Ishikawa (cell line): Measurements from ENCODE around the gene COP1.

Source experiments
- CEBPB ChIP-seq: IDR thresholded peaks from 2 replicates; pipeline ENCODE4 v1.6.1; 2012
- CREB1 ChIP-seq: IDR thresholded peaks from 2 replicates; pipeline ENCODE4 v1.6.1; 2012; ENCODE audit warnings: low read depth
- EGR1 ChIP-seq: IDR thresholded peaks from 2 replicates; pipeline ENCODE4 v1.6.1; 2012
- FOXM1 ChIP-seq: IDR thresholded peaks from 2 replicates; pipeline ENCODE4 v1.6.1; 2012; ENCODE audit warnings: low read depth, borderline replicate concordance
- MAX ChIP-seq: IDR thresholded peaks from 2 replicates; pipeline ENCODE4 v1.6.1; 2012
- RAD21 ChIP-seq: IDR thresholded peaks from 2 replicates; pipeline ENCODE4 v1.6.1; 2012; ENCODE audit warnings: low read depth
- REST ChIP-seq: IDR thresholded peaks from 2 replicates; pipeline ENCODE4 v1.6.1; 2012; ENCODE audit warnings: low read depth, mild to moderate bottlenecking
- ZBTB7A ChIP-seq: IDR thresholded peaks from 2 replicates; pipeline ENCODE4 v1.6.1; 2012; ENCODE audit warnings: low read depth

- TF ChIP-seq EGR1, result no peak
- TF ChIP-seq CEBPB, result no peak
- no peak for TF ChIP-seq MAX
- TF ChIP-seq FOXM1, result no peak
- no peak for TF ChIP-seq ZBTB7A
- no peak for TF ChIP-seq RAD21
- no peak for TF ChIP-seq CREB1
- no peak for TF ChIP-seq REST
Measured at GRCh38 chr1:176199707-176200106, 7.4 kb downstream of the COP1 start.
